NCI-H1048 (cell line): ENCODE data around the gene FKBP5.
"Not testable (repeated sequence)": the region's sequence is repeated elsewhere in the genome, so short reads cannot be mapped to it uniquely, and the experiment has no call there.

Experiments
- DNase-seq: peaks from one replicate; lab custom pipeline; 2025; lab: John Stamatoyannopoulos, UW

FKBP5 gene

GRCh38 chr6:35609588-35609987 lies 79.1 kb downstream of the FKBP5 start:
- DNase-seq: no peak

GRCh38 chr6:35607517-35608233 lies 81.0 kb downstream of the FKBP5 start:
- DNase-seq: no peak

- no peak for DNase-seq
Observed at GRCh38 chr6:35605600-35605999, 83.1 kb downstream of the FKBP5 start.

- DNase-seq: no peak
Observed at GRCh38 chr6:35603326-35604202, 85.2 kb downstream of the FKBP5 start.

DNA sequence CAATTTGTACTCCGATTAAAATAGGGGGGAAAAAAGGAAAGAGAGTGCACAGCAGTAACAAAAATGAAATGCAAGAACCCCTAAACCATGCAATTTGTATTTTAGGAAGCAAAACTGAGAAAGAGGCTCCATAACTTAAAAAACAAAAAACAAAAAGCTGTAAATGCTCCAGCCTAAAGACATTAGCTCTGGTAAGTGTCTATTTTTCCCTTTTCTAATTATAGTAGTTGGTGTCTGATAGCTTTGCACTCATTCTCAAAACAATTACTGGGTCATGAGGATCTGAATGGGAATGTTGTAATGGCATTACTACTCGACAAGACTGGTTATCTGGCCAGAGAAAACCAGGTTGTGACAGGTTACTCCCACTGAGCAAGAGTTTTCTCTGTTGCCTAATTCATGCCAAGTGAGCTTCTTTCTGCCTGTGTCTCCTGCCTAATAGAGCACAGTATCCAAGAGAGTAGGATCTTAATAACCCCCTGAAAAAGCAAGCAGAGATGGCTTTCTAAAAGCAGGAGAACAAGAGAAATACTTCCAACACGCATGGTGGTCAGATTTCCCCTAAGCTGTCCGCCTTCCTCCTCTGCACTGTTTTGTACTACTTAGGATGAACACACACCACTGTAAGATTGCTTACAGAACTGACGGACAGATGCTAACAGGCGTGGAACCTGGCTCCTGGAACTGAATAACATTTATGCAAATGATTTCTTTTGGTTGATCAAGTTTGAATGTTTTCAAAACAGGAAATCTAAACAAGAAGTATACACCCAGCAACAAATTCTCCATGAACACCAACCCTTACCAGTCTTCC lies 86.4 kb downstream of the FKBP5 start:
- no peak for DNase-seq

DNA sequence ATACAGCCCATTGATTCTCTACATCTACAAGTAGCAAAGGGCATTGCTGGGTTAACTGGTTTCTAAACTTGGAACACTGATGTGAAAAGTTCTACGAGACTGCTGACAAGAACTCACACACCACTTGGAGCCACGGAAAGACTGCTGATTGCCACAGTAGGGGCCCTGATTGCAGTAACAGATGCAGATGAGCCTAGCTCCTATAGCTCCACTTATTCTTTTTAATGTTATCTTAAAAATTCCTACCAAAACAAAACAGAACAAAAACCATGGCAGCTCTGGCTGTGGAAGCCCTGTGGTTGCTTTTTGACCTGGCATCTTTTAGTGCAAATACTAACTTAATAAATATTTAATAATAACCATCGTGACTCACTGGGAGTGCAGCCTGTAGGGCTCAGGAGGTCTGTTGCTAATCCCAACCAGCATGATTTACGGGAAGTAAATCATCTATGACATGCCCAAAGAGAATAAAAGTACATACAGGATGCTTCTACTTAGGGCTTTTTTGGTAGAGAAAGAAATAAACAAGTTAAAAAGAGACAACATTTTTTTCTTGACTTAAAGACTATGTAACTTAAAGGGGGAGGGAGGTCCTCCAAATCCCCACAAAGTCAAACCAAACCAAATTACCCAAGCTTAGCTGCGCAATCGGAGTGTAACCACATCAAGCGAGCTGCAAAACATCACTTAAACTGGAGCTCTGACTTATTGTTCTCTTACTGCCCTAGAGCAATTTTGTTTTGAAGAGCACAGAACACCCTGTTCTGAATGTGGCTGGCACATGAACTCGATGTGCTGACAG lies 87.2 kb downstream of the FKBP5 start:
- DNase-seq: no peak

DNA sequence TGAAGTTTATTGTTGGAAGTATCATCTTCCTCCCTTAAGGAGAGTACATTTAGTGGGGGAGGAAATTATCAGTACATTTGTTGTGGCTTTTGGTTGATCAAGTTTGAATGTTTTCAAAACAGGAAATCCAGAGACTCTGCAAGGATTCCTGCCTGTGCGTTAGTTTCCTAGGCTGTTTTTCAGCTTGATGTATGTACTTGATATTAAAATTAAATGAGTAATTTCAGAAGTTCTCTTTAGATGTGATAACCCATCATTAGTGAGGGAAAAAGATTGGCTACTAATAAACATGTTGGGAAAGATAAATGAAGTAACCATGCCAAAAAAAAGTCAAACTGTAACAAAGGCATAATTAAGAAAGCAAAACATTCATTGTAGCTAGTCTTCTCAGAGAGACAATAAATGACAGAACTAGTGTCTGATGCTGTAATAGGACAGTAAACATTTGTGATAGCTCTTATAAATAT lies 88.0 kb downstream of the FKBP5 start:
- no peak for DNase-seq

DNA sequence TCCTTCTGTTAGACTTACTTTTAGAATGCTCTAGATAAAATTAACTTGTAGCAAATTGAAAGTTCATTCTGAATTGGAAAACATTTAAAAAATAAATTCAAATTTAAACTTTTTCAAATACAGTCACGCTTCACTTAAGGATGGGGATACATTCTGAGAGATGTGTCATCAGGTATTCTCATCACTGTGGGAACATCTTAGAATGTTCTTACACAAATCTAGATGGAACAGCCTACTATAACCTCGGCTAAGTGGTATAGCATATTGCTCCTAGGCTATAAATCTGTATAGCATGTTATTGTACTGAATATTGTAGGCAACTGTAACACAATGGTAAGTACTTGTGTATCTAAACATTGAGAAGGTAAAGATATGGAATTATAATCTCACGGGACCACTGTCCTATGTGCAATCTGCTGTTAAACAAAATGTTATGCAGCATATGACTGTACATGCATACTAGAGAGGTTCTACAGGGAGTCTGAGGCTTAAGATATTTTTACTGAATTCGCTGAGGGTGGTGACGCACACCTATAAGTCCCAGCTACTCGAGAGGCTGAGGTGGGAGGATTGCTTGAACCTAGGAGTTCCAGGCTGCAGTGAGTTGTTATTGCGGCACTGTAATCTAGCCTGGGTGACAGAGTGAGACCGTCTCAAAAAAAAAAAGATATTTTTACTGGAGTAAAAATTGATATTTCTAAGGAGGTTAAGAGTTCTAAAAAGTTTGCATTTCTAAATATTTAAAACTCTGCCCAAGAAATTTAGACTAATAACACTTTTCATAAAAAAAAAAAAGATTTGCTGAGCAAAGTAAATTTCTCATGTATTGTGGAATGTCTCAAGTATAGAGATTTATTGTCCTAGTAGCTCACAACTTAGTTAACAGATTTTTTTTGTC lies 88.7 kb downstream of the FKBP5 start:
- no peak for DNase-seq

DNA sequence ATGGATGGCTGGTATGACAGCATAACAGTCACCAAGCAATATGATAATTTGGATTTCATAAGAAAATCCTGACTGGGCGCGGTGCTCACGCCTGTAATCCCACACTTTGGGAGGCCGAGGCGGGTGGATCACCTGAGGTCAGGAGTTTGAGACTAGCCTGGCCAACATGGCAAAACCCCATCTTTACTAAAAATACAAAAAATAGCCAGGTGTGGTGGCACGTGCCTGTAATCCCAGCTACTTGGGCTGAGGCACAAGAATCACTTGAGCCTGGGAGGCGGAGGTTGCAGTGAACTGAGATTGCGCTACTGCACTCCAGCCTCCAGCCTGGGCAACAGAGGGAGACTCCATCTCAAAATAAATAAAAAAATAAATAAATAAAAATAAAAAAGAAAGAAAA lies 90.1 kb downstream of the FKBP5 start:
- not testable (repeated sequence) for DNase-seq

DNA sequence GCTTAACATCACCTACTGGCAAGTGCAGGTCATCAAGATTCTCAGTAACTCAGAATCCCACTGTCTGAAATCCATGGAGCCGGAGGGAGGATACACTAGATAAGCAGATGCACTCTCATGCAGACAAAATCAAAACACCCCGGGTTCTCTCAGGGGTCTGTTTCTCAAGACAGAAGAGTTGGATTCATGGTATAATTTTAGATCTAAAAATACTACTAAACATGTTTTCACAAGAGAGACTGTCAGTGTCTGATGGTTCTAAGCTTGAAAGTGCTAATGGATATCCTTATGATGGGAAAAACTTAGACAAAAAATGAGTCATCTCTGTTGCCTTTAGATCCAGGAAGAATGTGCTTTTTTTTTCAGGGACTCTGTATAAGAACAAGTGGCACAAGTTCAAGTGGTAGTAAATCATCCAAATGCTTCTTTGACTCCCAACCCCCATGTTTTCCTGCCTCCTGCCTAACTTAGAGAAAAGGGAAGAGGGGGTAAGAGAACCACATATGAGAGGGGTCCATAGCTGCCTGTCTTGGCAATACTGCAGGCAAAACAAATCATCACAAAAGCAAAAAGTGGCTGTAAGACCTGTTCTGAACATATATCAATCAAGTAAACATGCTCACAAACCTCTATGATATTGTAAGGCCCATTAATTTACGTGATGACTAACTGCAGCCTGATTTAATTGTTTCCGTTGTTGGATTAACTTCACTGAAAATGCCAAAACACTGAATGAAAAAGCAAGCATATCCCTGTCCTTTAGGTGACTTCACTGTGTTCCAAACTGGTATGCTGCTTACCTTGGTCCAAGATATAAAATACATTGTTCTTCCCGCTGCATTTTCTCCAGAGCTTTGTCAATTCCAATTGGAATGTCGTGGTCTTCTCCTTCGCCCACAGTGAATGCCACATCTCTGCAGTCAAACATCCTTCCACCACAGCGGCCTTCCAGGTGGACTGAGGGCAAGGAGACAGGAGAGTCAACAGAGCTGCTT lies 92.0 kb downstream of the FKBP5 start:
- no peak for DNase-seq

DNA sequence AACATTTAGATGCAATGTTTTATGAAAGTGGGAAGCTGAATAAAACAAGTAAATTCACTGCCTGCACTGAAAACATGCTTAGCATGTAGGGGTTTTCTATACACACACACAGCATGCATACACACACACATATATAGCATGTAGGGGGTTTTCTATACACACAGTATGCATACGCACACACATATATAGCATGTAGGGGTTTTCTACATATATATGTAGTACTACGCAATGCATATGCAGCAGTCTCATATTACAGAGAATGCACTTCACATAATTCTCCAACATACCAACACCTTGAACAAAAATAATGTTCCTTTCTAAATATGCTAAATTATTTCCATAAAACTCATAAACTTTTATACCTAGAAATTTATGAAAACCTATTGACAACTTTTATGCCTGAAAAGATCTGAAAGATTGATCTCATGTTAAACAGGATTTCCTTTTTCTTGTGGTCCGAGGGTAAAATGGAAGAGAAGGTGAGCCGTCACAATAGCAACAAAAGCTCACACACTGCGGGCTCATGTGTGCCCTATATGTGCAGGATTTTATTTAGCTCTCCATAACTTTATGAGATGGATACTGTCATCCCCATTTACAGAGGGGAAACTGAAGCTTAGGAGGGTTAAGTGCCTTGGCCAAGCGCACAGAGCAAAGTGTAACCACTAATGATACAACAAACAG lies 94.1 kb downstream of the FKBP5 start:
- DNase-seq: no peak

DNA sequence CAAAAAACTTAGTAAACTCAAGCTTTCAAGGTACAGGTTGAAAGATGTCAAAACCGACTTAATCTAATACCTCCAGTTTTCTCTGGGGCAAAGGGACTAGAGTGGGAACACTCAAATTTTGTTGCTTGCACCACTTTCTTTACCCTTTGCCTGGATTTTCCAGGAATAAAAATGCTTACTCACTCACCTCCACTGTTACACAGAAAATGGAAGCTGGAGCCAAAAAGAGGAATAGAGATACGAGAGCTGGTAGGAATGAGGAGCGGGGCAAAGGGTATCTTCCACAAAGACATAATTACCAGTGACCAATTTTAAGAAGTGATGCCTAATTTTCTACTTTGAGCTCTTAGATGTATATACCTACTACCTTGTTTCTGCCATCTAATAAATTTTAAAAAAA lies 96.5 kb downstream of the FKBP5 start:
- DNase-seq: no peak

GRCh38 chr6:35590622-35591066 lies 98.1 kb downstream of the FKBP5 start:
- DNase-seq: no peak

DNA sequence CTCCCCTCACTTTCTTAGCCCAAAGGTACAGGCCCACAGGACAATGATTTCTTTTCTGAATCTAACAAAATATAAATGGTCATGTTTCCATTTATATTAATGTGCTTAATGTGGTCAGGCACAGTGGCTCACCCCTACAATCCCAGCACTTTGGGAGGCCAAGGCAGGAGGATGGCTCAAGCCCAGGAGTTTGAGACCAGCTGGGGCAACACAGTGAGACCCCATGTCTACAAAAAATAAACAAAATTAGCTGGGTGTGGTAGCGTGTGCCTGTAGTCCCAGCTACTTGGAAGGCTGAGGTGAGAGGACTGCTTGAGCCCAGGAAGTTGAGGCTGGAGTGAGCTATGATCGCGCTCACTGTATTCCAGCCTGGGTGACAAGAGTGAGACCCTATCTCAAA lies 98.8 kb downstream of the FKBP5 start:
- DNase-seq: no peak

GRCh38 chr6:35589201-35589739 lies 99.4 kb downstream of the FKBP5 start:
- DNase-seq: no peak

GRCh38 chr6:35587167-35587566 lies 101.5 kb downstream of the FKBP5 start:
- no peak for DNase-seq

DNA sequence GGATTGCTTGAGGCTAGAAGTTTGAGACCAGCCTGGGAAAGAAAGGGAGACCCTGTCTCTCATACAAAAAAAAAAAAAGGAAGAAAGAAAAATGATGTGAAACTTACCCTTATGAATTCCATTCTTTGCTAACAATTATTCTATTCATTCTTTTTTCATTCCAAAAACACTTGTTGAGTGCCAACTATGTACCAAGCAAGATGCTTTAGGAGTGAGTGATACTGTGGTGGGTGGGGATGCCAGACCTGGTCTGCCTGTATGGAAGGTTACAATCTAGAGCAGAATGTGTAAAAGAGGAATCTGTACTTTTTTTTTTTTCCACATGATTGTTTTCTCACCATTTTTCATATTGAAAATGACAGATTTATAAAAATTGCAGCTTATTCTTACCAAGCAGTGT lies 102.2 kb downstream of the FKBP5 start:
- DNase-seq: no peak

DNA sequence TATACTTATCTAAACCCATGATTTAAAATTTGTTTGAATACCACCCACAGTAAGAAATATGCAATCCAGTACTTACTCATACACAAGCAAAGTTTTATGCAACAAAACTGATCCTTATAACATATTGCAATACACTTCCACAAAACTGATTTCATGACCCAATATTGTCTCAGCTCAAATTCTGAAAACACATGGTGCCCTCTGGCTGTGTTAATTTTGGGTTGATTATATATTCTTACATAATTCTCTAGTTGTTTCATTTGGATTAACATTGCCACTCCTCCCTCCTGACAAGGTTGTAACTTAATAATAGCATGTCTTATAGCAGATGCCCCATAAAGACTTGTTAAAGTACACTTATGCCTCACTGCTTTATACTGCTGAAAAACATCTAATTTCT lies 103.1 kb downstream of the FKBP5 start:
- no peak for DNase-seq
